Urinary bladder (tissue), 4 donors: ENCODE measurements around the gene PML. TPM values are rescaled to one million over a fixed set of nuclear protein-coding genes. Genes with fewer than 3 reads are reported as not detected.
A peak's percentile ranks its signal among the peaks of the same experiment; 100 is the strongest.

ENCODE experiments used
- DNase-seq: peaks from one replicate; pipeline ENCODE4 v3.0.0-alpha.2; 2015; ENCODE audit errors: extremely low spot score
- H3K27ac ChIP-seq: one replicate; pipeline ENCODE4 v1.5.1; 2013; ENCODE audit warnings: low read depth, mild to moderate bottlenecking, moderate library complexity
- H3K36me3 ChIP-seq: one replicate; pipeline ENCODE4 v1.6.1; 2013; ENCODE audit warnings: mild to moderate bottlenecking, moderate library complexity; ENCODE audit not compliant: insufficient read depth
- H3K4me1 ChIP-seq: one replicate; pipeline ENCODE4 v1.6.1; 2013; ENCODE audit warnings: mild to moderate bottlenecking, moderate library complexity; ENCODE audit not compliant: insufficient read depth
- H3K4me3 ChIP-seq: one replicate; pipeline ENCODE4 v1.5.1; 2013; ENCODE audit warnings: low read depth, low read length
- WGBS: extraction: QIAGEN DNeasy Blood & Tissue Kit; methylation state at CpG from one replicate; pipeline ENCODE4 v1.1.7; 2013; 5-methylcytosine and 5-hydroxymethylcytosine counted together
- polyA plus RNA-seq: library from polyadenylated mRNA; stranded (reverse); fragments of 200-250 nt; gene quantifications from one replicate; pipeline ENCODE4 v1.2.3, GENCODE V29; 2013
- total RNA-seq: library from RNA; depleted of rRNA; stranded (reverse); fragments of >200 nt; gene quantifications from one replicate; pipeline ENCODE4 v1.2.3, GENCODE V29; 2014
- donor health status: healthy with polysubstance abuse.
- donor health status: healthy.

The PML gene
- total and polyA plus RNA-seq, 2 donors, result 22.3 to 36.5 TPM

- WGBS, result 89% methylated on average over 10 of the region's 10 CpGs
- Histone ChIP-seq H3K4me1 (no peaks in the 10 kb centered on the region), H3K27ac (no peak overlapping the region), H3K4me3 (no peak overlapping the region), H3K36me3 (no peaks in the 10 kb centered on the region)
- DNase-seq, result no peak
These were observed 1.1 kb upstream of the PML start for GRCh38 chr15:73993211-73993994.

GRCh38 chr15:73994912-73995622 is 551 bp downstream of the PML start:
- H3K36me3 ChIP-seq, result no peaks in the 10 kb centered on the region
- peak overlapping the region; percentile 92 for H3K27ac ChIP-seq
- H3K4me3 ChIP-seq, result peak overlapping the region; percentile 94
- under 1% methylated on average over 18 of the region's 18 CpGs for WGBS
- H3K4me1 ChIP-seq, result no peaks in the 10 kb centered on the region
- DNase-seq, result no peak

GRCh38 chr15:73996267-73996666 is 1.8 kb downstream of the PML start:
- peak overlapping the region; percentile 15 for H3K4me3 ChIP-seq
- H3K36me3 ChIP-seq, result no peaks in the 10 kb centered on the region
- DNase-seq, result no peak
- H3K27ac ChIP-seq, result no peak overlapping the region
- WGBS, result 45% methylated on average over 2 of the region's 2 CpGs
- no peaks in the 10 kb centered on the region for H3K4me1 ChIP-seq

- Histone ChIP-seq H3K36me3 (no peaks in the 10 kb centered on the region), H3K4me3 (peak overlapping the region; percentile 15), H3K4me1 (no peaks in the 10 kb centered on the region), H3K27ac (peak overlapping the region; percentile 27)
- no peak for DNase-seq
- 33% methylated on average over 5 of the region's 5 CpGs for WGBS
These were observed 2.4 kb downstream of the PML start for GRCh38 chr15:73996939-73997338.

GRCh38 chr15:73997986-73998385 is 3.5 kb downstream of the PML start:
- Histone ChIP-seq H3K36me3 (no peaks in the 10 kb centered on the region), H3K4me1 (no peaks in the 10 kb centered on the region)

GRCh38 chr15:74006774-74007639 is 12.5 kb downstream of the PML start:
- no peak overlapping the region for H3K4me3 ChIP-seq
- 66% methylated on average over 11 of the region's 11 CpGs for WGBS
- peaks cover 1% of the 10 kb centered on the region for H3K4me1 ChIP-seq
- peak overlapping the region; percentile 42 for H3K27ac ChIP-seq
- DNase-seq, result no peak
- H3K36me3 ChIP-seq, result peaks cover 2% of the 10 kb centered on the region

More at GRCh38 chr15:73997986-73998385, 3.5 kb downstream of the PML start:
- 96% methylated on average over 27 of the region's 27 CpGs for WGBS
- Histone ChIP-seq H3K27ac (no peak overlapping the region), H3K4me3 (no peak overlapping the region)
- no peak for DNase-seq

GRCh38 chr15:74007820-74008371 is 13.4 kb downstream of the PML start:
- H3K27ac ChIP-seq, result peak overlapping the region; percentile 42
- WGBS, result 63% methylated on average over 5 of the region's 5 CpGs
- DNase-seq, result no peak
- peaks cover 1% of the 10 kb centered on the region for H3K4me1 ChIP-seq
- no peak overlapping the region for H3K4me3 ChIP-seq
- peaks cover 2% of the 10 kb centered on the region for H3K36me3 ChIP-seq

GRCh38 chr15:74008901-74009300 is 14.4 kb downstream of the PML start:
- no peak overlapping the region for H3K4me3 ChIP-seq
- WGBS, result 71% methylated on average over 3 of the region's 3 CpGs
- no peak for DNase-seq
- no peak overlapping the region for H3K27ac ChIP-seq
- peaks cover 2% of the 10 kb centered on the region for H3K36me3 ChIP-seq
- peaks cover 1% of the 10 kb centered on the region for H3K4me1 ChIP-seq

GRCh38 chr15:74010929-74011540 is 16.5 kb downstream of the PML start:
- Histone ChIP-seq H3K27ac (peak overlapping the region; percentile 47), H3K4me3 (no peak overlapping the region), H3K4me1 (peaks cover 1% of the 10 kb centered on the region), H3K36me3 (peaks cover 2% of the 10 kb centered on the region)
- DNase-seq, result no peak
- 62% methylated on average over 2 of the region's 2 CpGs for WGBS

GRCh38 chr15:74011610-74012009 is 17.1 kb downstream of the PML start:
- Histone ChIP-seq H3K27ac (peak overlapping the region; percentile 47), H3K4me3 (no peak overlapping the region), H3K4me1 (peaks cover 1% of the 10 kb centered on the region), H3K36me3 (peaks cover 2% of the 10 kb centered on the region)
- WGBS, result 8% methylated on average over 2 of the region's 2 CpGs
- peak; percentile 52 for DNase-seq

- Histone ChIP-seq H3K4me1 (peaks cover 1% of the 10 kb centered on the region), H3K36me3 (no peaks in the 10 kb centered on the region), H3K4me3 (no peak overlapping the region), H3K27ac (no peak overlapping the region)
- 98% methylated on average over 2 of the region's 2 CpGs for WGBS
- DNase-seq, result no peak
These were observed 18.9 kb downstream of the PML start for GRCh38 chr15:74013374-74013894.

- no peaks in the 10 kb centered on the region for H3K4me1 ChIP-seq
- no peak overlapping the region for H3K4me3 ChIP-seq
- 66% methylated on average over 2 of the region's 2 CpGs for WGBS
- no peak for DNase-seq
- H3K27ac ChIP-seq, result no peak overlapping the region
- no peaks in the 10 kb centered on the region for H3K36me3 ChIP-seq
These were observed 25.2 kb downstream of the PML start for GRCh38 chr15:74019734-74020133.
